Fibroblast of mammary gland (primary cell): ENCODE measurements around the gene NDUFS4.
"Not testable (repeated sequence)": the region's sequence is repeated elsewhere in the genome, so short reads cannot be mapped to it uniquely, and the experiment has no call there.

Source experiments
- DNase-seq: peaks from one replicate; pipeline ENCODE4 v3.0.0-alpha.2; 2010; ENCODE audit warnings: low read depth
- H3K4me3 ChIP-seq: 2 replicates; pipeline ENCODE4 v1.5.1; 2011; ENCODE audit warnings: low read depth, mild to moderate bottlenecking, low read length, moderate library complexity; ENCODE audit not compliant: control insufficient read depth
- TF ChIP-seq, protein P1 (sequence below): conservative IDR thresholded peaks from 2 replicates; pipeline ENCODE4 v1.5.1; 2011; ENCODE audit warnings: low read depth, low read length, inconsistent platforms; ENCODE audit not compliant: control insufficient read depth, insufficient read depth

Gene NDUFS4

DNA sequence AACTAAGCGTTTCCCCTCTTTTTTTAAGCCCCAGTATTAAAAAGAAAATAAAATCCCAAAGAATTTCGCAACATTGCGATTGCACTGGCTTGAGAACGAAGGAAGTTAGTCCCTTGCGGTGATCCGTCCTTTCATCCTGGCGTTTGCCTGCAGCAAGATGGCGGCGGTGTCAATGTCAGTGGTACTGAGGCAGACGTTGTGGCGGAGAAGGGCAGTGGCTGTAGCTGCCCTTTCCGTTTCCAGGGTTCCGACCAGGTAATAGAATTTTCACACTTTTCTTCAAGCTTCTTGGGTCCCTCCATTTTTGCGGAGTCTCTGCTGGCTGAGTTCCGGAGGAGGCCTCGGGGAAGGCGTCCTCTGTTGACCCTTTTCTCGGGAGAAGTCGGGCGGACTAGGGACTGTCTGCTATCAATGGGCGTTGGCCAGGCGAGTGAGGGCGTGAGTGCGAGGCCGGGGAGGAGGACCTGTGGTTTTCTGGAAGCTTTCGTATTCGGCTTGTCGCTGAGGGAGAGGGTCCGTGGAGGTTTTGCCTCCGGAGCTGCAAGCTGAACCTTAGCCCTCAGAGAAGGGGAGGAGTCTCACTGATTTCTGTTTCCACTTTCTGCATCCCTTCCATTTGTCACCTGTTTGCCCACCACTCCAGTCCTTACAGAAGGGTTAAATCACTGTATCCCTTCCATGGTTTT is at the start of gene NDUFS4:
Gene NDUFS4 (plus strand): TSS at position 134 of the 686 bp plus-strand sequence. CDS start 24 bp downstream, at position 158.
- TF ChIP-seq, protein P1, sequence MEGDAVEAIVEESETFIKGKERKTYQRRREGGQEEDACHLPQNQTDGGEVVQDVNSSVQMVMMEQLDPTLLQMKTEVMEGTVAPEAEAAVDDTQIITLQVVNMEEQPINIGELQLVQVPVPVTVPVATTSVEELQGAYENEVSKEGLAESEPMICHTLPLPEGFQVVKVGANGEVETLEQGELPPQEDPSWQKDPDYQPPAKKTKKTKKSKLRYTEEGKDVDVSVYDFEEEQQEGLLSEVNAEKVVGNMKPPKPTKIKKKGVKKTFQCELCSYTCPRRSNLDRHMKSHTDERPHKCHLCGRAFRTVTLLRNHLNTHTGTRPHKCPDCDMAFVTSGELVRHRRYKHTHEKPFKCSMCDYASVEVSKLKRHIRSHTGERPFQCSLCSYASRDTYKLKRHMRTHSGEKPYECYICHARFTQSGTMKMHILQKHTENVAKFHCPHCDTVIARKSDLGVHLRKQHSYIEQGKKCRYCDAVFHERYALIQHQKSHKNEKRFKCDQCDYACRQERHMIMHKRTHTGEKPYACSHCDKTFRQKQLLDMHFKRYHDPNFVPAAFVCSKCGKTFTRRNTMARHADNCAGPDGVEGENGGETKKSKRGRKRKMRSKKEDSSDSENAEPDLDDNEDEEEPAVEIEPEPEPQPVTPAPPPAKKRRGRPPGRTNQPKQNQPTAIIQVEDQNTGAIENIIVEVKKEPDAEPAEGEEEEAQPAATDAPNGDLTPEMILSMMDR, result no peak
- H3K4me3 ChIP-seq, result peak within 1 kb of the TSS; percentile 91
- peak; percentile 94 for DNase-seq

DNA sequence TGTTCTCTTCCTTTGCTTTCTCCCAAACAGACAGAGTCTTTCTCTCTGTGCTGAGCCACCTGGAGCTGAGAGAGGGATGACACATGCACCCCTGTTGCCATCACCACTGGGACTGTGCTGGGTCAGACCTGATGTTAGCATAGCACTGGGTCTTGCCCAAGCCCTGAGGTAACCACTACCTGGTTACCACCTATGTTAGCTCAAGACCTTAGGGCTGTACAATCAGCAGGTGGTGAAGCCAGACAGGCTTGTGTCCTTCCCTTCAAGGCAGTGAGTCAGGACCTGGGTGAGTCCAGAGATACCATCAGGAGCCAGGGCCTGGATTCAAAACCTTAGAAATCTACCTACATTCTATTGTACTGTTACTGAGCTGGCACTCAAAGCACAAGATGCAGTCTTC is 47.9 kb upstream of the NDUFS4 start:
- TF ChIP-seq, protein P1, result no peak
- DNase-seq, result no peak
- no peak overlapping the region for H3K4me3 ChIP-seq

DNA sequence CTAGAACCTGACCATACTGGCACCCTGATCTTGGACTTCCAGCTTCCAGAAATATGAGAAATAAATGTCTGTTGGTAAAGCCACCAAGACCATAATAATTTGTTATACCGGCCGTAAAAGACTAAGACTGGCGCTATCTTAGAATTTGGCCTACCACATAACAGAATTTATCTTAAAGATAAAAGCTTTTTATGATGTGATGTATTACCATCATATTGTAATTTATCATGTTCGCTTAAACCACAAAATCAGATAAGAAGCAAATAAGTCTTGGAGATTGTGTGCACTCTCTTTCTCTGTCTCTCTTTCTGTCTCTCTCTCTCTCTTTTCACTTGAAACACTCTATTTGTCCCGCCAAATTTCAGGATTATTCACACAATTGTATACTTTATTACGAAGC is 44.5 kb upstream of the NDUFS4 start:
- DNase-seq, result no peak
- TF ChIP-seq, protein P1, result no peak
- H3K4me3 ChIP-seq, result no peak overlapping the region

DNA sequence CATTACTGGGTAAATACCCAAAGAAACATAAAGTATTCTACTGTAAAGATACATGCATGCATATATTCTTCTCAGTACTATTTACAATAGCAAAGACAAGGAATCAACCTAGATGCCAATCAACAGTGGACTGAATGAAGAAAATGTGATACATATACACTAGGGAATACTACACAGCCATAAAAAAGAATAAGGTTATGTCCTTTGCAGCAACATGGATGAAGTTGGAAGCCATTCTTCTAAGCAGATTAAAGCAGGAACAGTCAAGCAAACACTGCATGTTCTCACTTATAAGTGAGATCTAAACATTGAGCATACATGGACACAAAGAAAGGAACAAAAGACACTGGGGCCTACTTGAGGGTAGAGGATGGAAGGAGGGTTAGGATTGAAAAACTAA is 39.6 kb upstream of the NDUFS4 start:
- no peak for DNase-seq
- H3K4me3 ChIP-seq, result no peak overlapping the region
- TF ChIP-seq, protein P1, result no peak

- TF ChIP-seq, protein P1, result no peak
- H3K4me3 ChIP-seq, result no peak overlapping the region
- peak; percentile 31 for DNase-seq
Measured at GRCh38 chr5:53537711-53538110, 22.7 kb upstream of the NDUFS4 start.

GRCh38 chr5:53540739-53541138 is 19.7 kb upstream of the NDUFS4 start:
- not testable (repeated sequence) for DNase-seq, H3K4me3 ChIP-seq

GRCh38 chr5:53541859-53542258 is 18.6 kb upstream of the NDUFS4 start:
- TF ChIP-seq, protein P1, result no peak
- DNase-seq, result no peak
- no peak overlapping the region for H3K4me3 ChIP-seq
